GM12891 (cell line): ENCODE data around the gene KDM5A.

Source experiments
- DNase-seq: peaks from one replicate; pipeline ENCODE4 v3.0.0; 2011; ENCODE audit warnings: low spot score; ENCODE audit not compliant: insufficient read length
- FAIRE-seq: peaks from 2 replicates; lab custom pipeline; 2011; peaks lifted over from hg19 to GRCh38; lab: Jason Lieb, UNC
- PAX5 ChIP-seq: IDR thresholded peaks from 2 replicates; pipeline ENCODE4 v1.6.1; 2011; ENCODE audit warnings: low read length, moderate library complexity, mild to moderate bottlenecking; ENCODE audit not compliant: insufficient read depth, severe bottlenecking
- POLR2A ChIP-seq: IDR thresholded peaks from 2 replicates; pipeline ENCODE4 v1.6.1; 2011; ENCODE audit warnings: low read depth, low read length, control low read depth
- POLR2AphosphoS5 ChIP-seq: IDR thresholded peaks from 2 replicates; pipeline ENCODE4 v1.6.1; 2011; ENCODE audit warnings: low read depth, low read length, control low read depth
- POU2F2 ChIP-seq: IDR thresholded peaks from 2 replicates; pipeline ENCODE4 v1.6.1; 2011; ENCODE audit warnings: low read depth, mild to moderate bottlenecking, control low read depth, low read length, moderate library complexity
- SPI1 ChIP-seq: IDR thresholded peaks from 2 replicates; pipeline ENCODE4 v1.6.1; 2011; ENCODE audit warnings: low read depth, low read length, control low read depth
- TAF1 ChIP-seq: IDR thresholded peaks from 2 replicates; pipeline ENCODE4 v1.6.1; 2011; ENCODE audit warnings: low read depth, low read length, control low read depth

KDM5A gene

GRCh38 chr12:262817-263216 is 126.3 kb downstream of the KDM5A start, which contains the start of gene SLC6A13:
Gene SLC6A13, minus strand, starts transcription at chr12:262836. Its CDS starts 2,784 bp downstream, at chr12:260052.
- TF ChIP-seq PAX5 (no peak), TAF1 (no peak), POU2F2 (no peak), POLR2AphosphoS5 (no peak), SPI1 (no peak), POLR2A (no peak)
- no peak for FAIRE-seq
- DNase-seq: no peak

GRCh38 chr12:262113-262512 is 127.0 kb downstream of the KDM5A start:
- TF ChIP-seq POU2F2: no peak
- TF ChIP-seq PAX5: no peak
- no peak for TF ChIP-seq POLR2A
- no peak for TF ChIP-seq POLR2AphosphoS5
- TF ChIP-seq TAF1: no peak
- no peak for TF ChIP-seq SPI1
- FAIRE-seq (no peak), DNase-seq (no peak)

GRCh38 chr12:257521-258321 is 131.4 kb downstream of the KDM5A start:
- FAIRE-seq: no peak
- DNase-seq: no peak
- TF ChIP-seq PAX5: no peak

- TF ChIP-seq POU2F2 (no peak), POLR2A (no peak), PAX5 (no peak), POLR2AphosphoS5 (no peak), TAF1 (no peak), SPI1 (no peak)
- no peak for FAIRE-seq
- DNase-seq: no peak
These were observed 132.2 kb downstream of the KDM5A start for GRCh38 chr12:256958-257357.

GRCh38 chr12:256225-256624 is 132.9 kb downstream of the KDM5A start:
- TF ChIP-seq POU2F2: no peak
- DNase-seq: no peak
- no peak for FAIRE-seq

- DNase-seq (no peak), FAIRE-seq (no peak)
- TF ChIP-seq POU2F2: no peak
- no peak for TF ChIP-seq POLR2AphosphoS5
- TF ChIP-seq POLR2A: no peak
- TF ChIP-seq PAX5: no peak
- TF ChIP-seq SPI1: no peak
- TF ChIP-seq TAF1: no peak
These were observed 134.2 kb downstream of the KDM5A start for GRCh38 chr12:254912-255311.

- TF ChIP-seq POLR2AphosphoS5 (no peak), SPI1 (no peak), POU2F2 (no peak), POLR2A (no peak), PAX5 (no peak), TAF1 (no peak)
- FAIRE-seq: no peak
- no peak for DNase-seq
These were observed 135.1 kb downstream of the KDM5A start for GRCh38 chr12:254039-254438.

- TF ChIP-seq SPI1 (no peak), POLR2A (no peak), POLR2AphosphoS5 (no peak), PAX5 (no peak), TAF1 (no peak), POU2F2 (no peak)
- DNase-seq (no peak), FAIRE-seq (no peak)
These were observed 135.8 kb downstream of the KDM5A start for GRCh38 chr12:253116-253831.

- no peak for FAIRE-seq
- no peak for TF ChIP-seq POLR2A
- TF ChIP-seq POLR2AphosphoS5: no peak
- no peak for TF ChIP-seq POU2F2
- no peak for TF ChIP-seq PAX5
- no peak for TF ChIP-seq SPI1
- no peak for DNase-seq
These were observed 136.5 kb downstream of the KDM5A start for GRCh38 chr12:252636-253035.

- no peak for TF ChIP-seq SPI1
- TF ChIP-seq PAX5: no peak
- no peak for TF ChIP-seq POLR2A
- no peak for TF ChIP-seq POU2F2
- no peak for TF ChIP-seq POLR2AphosphoS5
- TF ChIP-seq TAF1: no peak
- DNase-seq (no peak), FAIRE-seq (no peak)
These were observed 141.8 kb downstream of the KDM5A start for GRCh38 chr12:247271-247670.
